ENCODE data around the gene TBC1D20.
"Not testable (repeated sequence)": the region's sequence is repeated elsewhere in the genome, so short reads cannot be mapped to it uniquely, and the experiment has no call there.

The TBC1D20 gene

DNA sequence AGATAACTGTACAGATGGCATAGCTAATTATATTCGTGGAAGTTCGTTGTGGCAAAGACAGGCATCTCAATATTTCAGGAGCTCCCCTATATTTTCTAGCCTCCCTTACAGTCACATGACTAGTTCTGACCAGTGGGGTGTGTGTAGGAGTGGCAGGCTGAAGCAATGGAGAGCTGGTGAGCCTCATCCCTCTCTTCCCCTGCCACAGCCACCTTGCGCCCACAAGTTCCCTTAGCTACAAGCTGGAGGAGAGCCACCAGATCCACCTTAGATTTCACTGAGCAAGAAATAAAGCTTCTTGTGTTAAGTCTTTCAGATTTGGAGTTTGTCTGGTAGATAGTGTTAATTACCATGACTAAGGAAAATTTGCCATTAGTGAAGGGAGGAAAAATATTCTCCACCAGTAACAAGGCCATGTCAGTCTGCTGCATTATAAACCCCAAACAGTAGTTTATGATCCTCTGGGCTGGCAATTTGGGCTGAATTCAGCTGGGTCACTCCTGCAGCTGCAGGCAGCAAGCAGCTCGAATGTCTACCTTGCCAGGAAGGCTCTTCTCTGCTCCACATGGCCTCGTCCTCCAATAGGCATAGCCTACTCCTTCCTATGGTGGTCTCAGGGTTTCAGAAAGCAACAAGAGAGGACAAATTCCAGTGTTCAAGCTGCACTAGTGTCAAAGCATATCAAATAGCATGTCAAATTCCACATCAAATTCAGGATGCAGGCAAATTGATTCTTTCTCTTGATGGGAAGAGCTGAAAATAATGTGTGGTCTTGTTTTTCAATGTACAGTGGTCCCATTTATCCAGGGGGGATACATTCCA, 61.7 kb downstream of the TBC1D20 start:
- DNase-seq: no peak

DNA sequence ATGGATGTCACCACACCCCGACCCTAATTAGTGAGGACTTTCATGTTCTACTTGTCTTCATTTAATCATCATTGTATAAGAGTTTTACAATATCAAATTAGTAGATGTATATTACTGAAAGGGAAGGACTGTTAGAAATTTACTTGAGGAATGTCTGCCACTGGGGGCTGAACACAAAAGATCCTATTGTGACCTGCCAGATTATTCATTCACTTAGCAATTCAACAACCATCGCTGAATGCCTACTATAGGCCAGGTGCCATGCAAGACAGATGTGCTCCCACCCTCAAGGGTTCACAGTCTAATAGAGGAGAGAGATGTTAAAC, 62.2 kb downstream of the TBC1D20 start:
- DNase-seq: no peak

DNA sequence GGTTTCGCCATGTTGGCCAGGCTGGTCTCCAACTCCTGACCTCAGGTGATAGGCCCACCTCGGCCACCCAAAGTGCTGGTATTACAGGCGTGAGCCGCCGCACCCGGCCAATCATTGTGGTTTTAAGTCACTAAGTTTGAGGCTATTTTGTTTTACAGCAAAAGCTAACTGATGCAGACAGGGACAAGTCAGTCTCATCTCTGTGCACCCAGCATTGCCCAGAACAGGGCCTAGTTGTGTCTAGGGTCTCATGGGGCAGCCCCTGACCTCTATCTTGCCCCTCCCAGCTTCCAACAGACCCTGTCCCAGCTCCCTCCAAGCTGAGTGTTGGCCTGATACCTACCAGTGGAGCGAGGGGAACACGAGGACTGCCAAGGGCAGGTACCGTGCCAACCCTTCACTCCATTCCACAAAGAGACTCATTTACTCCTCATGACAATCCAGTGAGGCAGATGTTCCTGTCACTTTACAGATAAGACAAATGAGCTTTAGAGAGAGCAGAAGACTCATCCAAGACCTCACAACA, 63.1 kb downstream of the TBC1D20 start:
- DNase-seq: no peak

DNA sequence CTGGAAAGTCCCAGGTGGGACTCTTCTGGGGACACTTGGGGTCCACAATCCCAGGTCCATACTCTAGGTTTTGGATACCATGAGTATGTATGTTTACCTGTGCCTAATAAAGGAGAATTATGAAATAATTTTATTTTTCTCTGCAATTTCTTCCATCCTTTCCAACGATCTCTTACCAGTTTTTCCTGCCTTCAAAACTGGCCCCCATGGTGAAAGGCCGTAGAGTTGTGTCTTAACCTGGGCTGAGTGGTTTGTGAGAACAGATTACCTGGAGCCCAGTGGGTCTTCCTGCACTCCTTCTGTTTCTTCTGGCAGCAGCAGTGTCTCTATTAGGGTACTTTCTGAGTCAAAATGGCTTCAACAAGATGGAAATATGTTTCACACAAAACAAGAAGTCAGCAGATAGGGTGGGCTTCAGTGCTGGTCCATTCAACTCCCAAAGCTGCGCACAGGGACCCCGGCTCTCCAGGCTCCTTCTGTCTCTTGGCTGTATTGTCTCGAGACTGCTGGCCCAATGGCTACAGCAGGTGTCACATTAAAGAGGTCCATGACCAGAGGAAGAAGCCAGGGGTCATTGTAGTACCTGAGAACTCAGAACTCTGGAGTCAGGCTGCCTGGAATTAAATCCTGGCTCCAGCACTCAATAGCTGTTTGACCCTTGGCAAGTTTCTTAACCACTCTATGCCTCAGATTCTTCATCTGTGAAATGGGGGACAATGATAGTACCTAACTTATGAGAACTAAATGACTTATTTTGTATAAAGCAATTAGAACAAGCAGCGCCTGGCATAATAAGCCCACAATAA, 64.7 kb downstream of the TBC1D20 start:
- DNase-seq: no peak

DNA sequence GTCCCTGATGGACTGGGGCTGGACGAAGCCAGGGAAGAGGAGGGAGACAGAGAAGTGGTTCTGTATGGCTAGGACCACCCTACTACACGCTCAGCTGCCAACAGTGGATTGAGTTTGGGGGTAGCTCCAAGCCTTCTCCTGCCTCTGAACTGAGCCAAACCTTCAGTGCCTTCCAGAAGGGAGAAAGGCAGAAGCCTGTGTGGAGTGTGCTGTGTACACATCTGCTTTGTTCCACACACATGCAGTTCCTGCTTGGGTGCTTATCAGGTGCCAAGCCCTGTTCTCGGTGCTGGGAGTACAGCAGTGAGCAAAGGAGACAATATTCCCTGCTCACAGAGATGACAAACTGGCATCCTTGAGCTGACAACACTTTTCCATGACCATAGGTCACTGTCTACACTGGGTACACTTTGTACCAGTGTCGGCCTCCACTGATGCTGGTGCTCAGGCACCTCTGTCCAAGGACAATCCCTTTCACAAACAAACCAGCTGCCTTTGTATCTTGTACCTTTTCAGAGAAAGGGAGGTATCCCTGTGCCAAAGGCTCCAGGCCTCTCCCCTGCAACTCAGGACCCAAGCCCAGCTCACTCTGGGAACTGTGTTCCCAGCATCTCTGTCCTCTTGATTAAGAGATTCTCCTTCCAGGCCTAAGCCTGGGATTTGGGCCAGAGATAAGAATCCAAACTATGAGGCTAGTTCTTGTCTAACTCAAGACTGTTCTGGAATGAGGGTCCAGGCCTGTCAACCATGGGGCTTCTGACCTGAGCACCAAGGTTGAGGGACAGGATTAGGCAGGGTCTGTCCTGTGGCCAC, 65.5 kb downstream of the TBC1D20 start:
- no peak for DNase-seq

DNA sequence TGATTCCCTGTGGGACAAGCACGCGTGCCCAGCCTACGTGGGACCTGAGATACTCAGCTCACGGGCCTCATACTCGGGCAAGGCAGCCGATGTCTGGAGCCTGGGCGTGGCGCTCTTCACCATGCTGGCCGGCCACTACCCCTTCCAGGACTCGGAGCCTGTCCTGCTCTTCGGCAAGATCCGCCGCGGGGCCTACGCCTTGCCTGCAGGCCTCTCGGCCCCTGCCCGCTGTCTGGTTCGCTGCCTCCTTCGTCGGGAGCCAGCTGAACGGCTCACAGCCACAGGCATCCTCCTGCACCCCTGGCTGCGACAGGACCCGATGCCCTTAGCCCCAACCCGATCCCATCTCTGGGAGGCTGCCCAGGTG, 66.1 kb downstream of the TBC1D20 start:
- DNase-seq: no peak

DNA sequence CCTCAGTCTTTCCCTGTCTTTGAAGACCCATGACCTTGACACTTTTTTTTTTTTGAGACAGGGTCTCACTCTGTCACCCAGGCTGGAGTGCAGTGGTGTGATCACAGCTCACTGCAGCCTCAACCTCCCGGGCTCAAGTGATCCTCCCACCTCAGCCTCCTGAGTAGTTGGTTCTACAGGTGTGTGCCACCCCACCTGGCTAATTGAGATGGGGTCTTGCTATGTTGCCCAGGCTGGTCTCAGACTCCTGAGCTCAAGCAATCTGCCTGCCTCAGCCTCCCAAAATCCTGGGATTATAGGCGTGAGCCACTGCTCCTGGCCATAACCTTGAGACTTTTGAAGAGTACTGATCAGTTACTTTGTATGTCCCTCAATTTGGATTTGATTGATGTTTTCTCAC, 69.0 kb downstream of the TBC1D20 start:
- DNase-seq: not testable (repeated sequence)

DNA sequence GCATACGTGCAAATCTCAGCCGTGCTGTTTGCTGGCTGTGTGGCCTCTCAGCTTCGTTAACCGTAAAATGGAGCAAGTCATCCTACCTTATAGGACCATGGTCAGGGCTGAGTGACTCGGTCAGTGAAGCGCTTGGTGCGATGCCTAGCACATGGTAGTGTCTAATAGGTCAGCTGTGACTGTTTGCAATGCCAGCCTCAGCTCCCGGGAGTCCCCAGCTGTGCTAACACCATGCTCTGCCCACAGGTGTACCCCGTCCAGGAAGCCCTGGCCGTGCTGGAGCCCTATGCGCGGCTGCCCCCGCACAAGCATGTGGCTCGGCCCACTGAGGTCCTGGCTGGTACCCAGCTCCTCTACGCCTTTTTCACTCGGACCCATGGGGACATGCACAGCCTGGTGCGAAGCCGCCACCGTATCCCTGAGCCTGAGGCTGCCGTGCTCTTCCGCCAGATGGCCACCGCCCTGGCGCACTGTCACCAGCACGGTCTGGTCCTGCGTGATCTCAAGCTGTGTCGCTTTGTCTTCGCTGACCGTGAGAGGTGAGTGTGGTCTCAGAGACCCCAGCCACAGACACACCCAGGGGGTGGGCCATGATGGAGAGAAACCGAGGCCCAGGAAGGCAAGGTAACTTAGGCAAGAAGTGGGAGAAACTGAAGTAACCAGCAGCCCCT, 71.2 kb downstream of the TBC1D20 start:
- no peak for DNase-seq

DNA sequence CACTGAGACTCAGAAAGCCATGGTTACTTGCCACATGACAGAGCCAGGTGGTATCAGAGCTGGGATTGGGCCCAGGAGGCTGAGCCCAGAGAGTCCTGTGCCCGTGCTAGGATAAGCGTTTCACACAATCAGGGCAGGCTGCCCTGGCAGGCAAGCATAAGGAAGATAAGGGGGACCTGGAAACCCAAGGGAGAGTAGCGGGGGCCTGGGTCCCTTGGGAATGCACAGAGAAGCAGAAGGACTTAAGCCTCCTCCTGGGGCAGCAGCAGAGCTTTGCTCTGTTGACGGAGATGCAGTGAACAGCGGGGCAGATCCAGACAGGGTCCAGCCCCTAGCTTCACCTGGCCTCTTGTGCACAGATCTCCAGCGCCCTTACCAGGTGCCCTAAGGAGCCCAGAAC, 73.1 kb downstream of the TBC1D20 start:
- DNase-seq: no peak

DNA sequence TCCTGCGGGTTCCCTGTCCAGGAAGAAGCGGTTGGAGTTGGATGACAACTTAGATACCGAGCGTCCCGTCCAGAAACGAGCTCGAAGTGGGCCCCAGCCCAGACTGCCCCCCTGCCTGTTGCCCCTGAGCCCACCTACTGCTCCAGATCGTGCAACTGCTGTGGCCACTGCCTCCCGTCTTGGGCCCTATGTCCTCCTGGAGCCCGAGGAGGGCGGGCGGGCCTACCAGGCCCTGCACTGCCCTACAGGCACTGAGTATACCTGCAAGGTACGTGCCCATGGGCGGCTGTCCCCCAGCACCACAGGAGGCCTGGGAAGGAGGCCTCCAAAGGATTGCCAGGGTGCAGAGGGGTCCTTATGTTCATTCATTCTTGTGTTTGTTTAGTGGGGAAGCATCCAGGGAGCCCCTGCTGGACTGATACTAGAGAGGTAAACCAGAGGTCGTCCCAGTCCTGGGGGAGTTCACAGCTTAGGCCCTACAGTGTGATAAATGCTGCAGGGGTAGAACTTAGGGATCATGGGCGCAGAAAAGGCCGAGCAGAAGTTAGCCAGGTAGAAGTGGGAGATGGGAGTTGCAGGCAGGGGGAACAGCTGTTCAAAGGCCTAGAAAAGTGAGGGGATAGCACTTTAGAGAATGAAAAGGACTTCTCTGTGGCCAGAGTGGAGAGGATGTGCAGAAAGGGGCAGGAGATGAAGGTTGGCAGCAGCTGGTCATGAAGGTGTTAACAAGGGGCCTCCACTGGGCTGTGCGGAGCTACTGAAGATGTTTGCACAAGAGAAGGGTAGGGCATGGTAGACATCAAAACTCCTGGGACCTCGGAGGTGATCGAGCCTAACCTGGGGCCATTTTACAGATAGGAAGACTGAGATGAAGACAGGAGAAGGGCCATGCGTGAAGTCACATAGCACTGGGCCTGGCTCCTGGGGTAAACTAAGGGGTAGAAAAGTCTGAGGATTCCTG, 74.0 kb downstream of the TBC1D20 start:
- no peak for DNase-seq

DNA sequence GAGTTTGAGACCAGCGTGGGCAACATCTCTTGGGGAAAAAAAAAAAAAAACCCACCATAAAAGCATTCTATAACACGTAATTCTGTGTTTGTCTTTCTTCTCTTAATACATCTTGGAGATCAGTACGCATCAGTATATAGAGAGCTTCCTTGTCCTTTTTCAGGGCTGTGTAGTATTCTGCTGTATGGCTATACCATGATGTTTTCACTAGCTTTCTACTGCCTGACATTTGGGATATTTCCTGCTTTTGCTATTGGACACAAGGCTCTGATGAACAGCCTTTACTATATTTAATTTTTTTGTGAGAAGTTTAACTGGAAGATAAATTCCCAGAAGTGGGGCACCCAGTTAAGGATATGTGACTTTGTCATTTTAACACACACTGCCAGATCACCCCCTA, 74.8 kb downstream of the TBC1D20 start:
- DNase-seq: no peak

DNA sequence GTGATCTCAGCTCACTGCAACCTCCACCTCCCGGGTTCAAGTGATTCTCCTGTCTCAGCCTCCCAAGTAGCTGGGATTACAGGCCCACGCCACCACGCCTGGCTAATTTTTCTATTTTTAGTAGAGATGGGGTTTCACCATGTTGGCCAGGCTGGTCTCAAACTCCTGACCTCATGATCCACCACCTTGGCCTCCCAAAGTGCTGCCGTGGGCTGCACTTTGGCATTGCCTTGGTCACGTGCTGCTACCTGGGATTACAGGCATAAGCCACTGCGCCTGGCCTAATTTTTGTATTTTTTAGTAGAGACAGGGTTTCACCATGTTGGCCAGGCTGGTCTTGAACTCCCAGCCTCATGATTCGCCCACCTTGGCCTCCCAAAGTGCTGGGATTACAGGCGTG, 75.7 kb downstream of the TBC1D20 start:
- not testable (repeated sequence) for DNase-seq
